Ishikawa (cell line): Measurements from ENCODE around the gene MPL.

Source experiments
- CEBPB ChIP-seq: IDR thresholded peaks from 2 replicates; pipeline ENCODE4 v1.6.1; 2012
- CREB1 ChIP-seq: IDR thresholded peaks from 2 replicates; pipeline ENCODE4 v1.6.1; 2012; ENCODE audit warnings: low read depth
- EGR1 ChIP-seq: IDR thresholded peaks from 2 replicates; pipeline ENCODE4 v1.6.1; 2012
- EP300 ChIP-seq: IDR thresholded peaks from 2 replicates; pipeline ENCODE4 v1.6.1; 2012; ENCODE audit warnings: borderline replicate concordance
- FOXM1 ChIP-seq: IDR thresholded peaks from 2 replicates; pipeline ENCODE4 v1.6.1; 2012; ENCODE audit warnings: low read depth, borderline replicate concordance
- NFIC ChIP-seq: IDR thresholded peaks from 2 replicates; pipeline ENCODE4 v1.6.1; 2012
- RAD21 ChIP-seq: IDR thresholded peaks from 2 replicates; pipeline ENCODE4 v1.6.1; 2012; ENCODE audit warnings: low read depth
- TAF1 ChIP-seq: IDR thresholded peaks from 2 replicates; pipeline ENCODE4 v1.6.1; 2012; ENCODE audit warnings: low read depth, mild to moderate bottlenecking
- TCF12 ChIP-seq: IDR thresholded peaks from 2 replicates; pipeline ENCODE4 v1.6.1; 2012; ENCODE audit warnings: low read depth
- TEAD4 ChIP-seq: IDR thresholded peaks from 2 replicates; pipeline ENCODE4 v1.6.1; 2012
- YY1 ChIP-seq: IDR thresholded peaks from 2 replicates; pipeline ENCODE4 v1.6.1; 2012; ENCODE audit warnings: low read depth
- ZBTB7A ChIP-seq: IDR thresholded peaks from 2 replicates; pipeline ENCODE4 v1.6.1; 2012; ENCODE audit warnings: low read depth
- TF ChIP-seq, protein P1 (sequence below): IDR thresholded peaks from 2 replicates; pipeline ENCODE4 v1.6.1; 2012
- TF ChIP-seq, protein P2 (sequence below): IDR thresholded peaks from 2 replicates; pipeline ENCODE4 v1.6.1; 2012
- TF ChIP-seq, protein P3 (sequence below): IDR thresholded peaks from 2 replicates; pipeline ENCODE4 v1.6.1; 2012; ENCODE audit warnings: low read depth, mild to moderate bottlenecking

The MPL gene

DNA sequence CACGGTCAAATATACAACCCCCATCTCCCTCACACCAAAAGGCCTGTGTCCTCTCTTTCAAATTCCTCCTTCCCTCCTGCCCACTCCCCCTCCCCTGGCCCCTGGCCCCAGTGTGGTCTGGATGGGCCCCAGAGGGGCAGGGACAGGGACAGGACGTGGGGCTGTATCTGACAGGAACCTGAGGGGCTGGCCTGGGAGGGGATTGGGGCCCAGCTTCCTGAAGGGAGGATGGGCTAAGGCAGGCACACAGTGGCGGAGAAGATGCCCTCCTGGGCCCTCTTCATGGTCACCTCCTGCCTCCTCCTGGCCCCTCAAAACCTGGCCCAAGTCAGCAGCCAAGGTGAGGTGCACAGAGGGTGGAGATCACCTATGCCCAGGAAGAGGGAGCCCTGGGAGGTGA lies at the start of gene MPL:
TSS of gene MPL (plus strand) at position 231 of the 400 bp plus-strand sequence. CDS start at position 262, 31 bp downstream.
- TF ChIP-seq NFIC (no peak), FOXM1 (no peak), RAD21 (no peak), EGR1 (no peak), ZBTB7A (no peak), EP300 (no peak), YY1 (no peak), CREB1 (no peak), TEAD4 (no peak), TAF1 (no peak)
- TF ChIP-seq, protein P1, sequence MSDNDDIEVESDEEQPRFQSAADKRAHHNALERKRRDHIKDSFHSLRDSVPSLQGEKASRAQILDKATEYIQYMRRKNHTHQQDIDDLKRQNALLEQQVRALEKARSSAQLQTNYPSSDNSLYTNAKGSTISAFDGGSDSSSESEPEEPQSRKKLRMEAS, result no peak

DNA sequence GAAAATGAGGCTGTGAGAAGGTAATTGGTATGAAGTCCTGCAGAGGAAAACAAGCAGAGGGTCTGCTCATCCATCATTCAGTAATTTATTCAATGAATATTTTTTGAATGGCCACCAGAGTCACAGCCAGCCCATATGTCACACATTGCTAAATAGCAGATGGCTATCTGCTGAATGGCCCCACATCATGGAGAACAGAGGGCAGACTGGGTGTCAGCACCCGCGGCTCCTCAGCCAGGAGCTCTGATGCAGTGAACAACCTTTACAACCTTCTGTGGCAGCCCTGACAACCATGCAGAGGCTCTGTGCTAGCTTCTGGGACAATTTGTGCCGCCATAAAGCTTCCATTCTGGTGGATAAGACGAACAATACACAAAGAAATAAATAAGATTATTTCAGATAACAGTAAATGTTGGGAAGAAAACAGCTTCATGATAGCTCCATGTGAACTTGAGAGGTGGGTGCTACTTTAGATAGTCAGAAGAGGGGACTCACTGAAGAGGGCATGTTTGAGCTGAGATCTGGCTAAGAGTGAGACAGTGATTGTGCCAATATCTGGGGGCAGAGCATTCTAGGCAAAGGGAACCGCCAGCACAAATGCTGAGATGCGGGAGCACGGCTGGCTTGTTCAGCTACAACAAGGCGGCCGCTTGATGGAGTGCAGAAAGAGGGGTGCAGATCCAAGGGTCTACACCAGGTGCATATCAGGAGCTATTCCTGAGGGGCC lies 49.4 kb upstream of the MPL start:
- no peak for TF ChIP-seq EP300
- TF ChIP-seq, protein P2, sequence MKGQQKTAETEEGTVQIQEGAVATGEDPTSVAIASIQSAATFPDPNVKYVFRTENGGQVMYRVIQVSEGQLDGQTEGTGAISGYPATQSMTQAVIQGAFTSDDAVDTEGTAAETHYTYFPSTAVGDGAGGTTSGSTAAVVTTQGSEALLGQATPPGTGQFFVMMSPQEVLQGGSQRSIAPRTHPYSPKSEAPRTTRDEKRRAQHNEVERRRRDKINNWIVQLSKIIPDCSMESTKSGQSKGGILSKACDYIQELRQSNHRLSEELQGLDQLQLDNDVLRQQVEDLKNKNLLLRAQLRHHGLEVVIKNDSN, result no peak
- no peak for TF ChIP-seq CEBPB
- TF ChIP-seq FOXM1, result no peak
- TF ChIP-seq ZBTB7A, result no peak
- TF ChIP-seq, protein P3, sequence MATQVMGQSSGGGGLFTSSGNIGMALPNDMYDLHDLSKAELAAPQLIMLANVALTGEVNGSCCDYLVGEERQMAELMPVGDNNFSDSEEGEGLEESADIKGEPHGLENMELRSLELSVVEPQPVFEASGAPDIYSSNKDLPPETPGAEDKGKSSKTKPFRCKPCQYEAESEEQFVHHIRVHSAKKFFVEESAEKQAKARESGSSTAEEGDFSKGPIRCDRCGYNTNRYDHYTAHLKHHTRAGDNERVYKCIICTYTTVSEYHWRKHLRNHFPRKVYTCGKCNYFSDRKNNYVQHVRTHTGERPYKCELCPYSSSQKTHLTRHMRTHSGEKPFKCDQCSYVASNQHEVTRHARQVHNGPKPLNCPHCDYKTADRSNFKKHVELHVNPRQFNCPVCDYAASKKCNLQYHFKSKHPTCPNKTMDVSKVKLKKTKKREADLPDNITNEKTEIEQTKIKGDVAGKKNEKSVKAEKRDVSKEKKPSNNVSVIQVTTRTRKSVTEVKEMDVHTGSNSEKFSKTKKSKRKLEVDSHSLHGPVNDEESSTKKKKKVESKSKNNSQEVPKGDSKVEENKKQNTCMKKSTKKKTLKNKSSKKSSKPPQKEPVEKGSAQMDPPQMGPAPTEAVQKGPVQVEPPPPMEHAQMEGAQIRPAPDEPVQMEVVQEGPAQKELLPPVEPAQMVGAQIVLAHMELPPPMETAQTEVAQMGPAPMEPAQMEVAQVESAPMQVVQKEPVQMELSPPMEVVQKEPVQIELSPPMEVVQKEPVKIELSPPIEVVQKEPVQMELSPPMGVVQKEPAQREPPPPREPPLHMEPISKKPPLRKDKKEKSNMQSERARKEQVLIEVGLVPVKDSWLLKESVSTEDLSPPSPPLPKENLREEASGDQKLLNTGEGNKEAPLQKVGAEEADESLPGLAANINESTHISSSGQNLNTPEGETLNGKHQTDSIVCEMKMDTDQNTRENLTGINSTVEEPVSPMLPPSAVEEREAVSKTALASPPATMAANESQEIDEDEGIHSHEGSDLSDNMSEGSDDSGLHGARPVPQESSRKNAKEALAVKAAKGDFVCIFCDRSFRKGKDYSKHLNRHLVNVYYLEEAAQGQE, result no peak
- no peak for TF ChIP-seq TEAD4
- TF ChIP-seq CREB1, result no peak
- no peak for TF ChIP-seq TAF1
- TF ChIP-seq NFIC, result no peak
- no peak for TF ChIP-seq RAD21
- TF ChIP-seq YY1, result no peak

DNA sequence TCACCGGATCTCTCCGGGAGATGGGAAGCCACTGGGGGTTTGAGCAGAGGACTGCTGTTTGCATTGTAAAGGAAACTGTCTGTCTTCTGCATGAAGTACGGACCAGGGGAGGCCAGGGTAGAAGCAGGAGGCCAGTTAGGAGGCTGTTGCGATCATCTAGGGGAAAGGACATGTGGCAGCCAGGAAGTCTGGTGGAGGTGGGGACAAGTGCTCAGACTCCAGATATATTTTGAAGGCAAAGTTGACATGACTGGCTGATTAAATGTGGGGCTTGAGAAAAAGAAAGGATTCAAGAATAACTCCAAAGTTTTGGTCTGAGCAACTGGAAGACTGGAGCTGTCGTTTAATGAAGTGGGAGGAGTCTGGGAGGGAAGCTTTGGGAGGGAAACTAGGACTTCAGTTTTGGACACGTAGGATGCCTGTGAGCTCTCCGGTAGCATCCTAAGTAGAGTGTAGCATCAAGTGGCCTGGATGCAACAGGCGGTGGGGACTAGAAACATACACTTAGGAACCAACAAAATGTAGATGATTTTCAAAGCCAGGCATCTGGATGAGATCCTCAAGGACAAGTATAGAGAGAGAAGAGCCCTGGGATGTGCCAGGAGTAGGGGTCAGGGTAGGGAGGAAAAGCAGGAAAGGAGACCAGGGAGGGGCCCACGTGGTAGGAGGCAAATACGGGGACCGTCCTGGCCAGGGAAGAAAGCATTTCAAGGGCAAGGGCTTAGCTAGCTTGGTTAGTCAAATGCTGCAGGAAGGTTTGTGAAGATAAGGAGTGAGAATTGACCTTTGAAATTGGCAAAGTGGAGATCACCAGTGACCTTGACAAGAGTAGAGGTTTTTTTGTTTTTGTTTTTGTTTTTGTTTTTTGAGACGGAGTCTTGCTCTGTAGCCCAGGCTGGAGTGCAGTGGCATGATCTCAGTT lies 48.6 kb upstream of the MPL start:
- no peak for TF ChIP-seq EP300
- TF ChIP-seq RAD21, result no peak
- no peak for TF ChIP-seq EGR1
- TF ChIP-seq, protein P3, result no peak
- TF ChIP-seq ZBTB7A, result no peak
- no peak for TF ChIP-seq NFIC
- no peak for TF ChIP-seq TEAD4
- TF ChIP-seq TAF1, result no peak
- TF ChIP-seq FOXM1, result no peak
- TF ChIP-seq, protein P1, result no peak
- TF ChIP-seq TCF12, result no peak
- TF ChIP-seq CEBPB, result no peak
- TF ChIP-seq YY1, result no peak
- TF ChIP-seq, protein P2, result no peak

DNA sequence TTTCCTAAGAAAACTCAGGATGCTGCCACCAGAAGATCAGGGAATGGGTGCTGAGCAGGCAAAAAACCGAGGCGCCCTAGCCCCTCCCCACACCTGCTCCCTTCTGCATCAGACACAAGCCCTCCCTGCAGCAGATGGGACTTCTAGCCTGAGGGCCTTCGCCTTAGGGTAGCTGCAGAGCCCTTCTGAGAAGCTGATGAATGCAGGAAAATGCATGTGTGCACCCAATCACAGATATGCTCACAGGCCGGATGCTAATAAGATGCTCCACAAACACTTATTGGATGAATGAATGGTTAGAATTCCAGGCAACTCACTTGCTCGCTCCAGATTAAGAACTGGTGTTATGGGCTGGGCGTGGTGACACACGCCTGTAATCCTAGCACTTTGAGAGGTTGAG lies 45.4 kb upstream of the MPL start:
- TF ChIP-seq, protein P3, result no peak
- TF ChIP-seq RAD21, result no peak
- TF ChIP-seq EP300, result no peak
- no peak for TF ChIP-seq NFIC
- no peak for TF ChIP-seq TEAD4
- TF ChIP-seq FOXM1, result no peak
- TF ChIP-seq CEBPB, result no peak
- no peak for TF ChIP-seq CREB1
- TF ChIP-seq, protein P1, result no peak
- TF ChIP-seq, protein P2, result no peak
